ENCODE results near the gene C4orf33. TPM values are rescaled to one million over a fixed set of nuclear protein-coding genes. Genes with fewer than 3 reads are reported as not detected.

Gene C4orf33
- total RNA-seq, 1 donor from 2014 or later = 8.5 TPM

- H3K27me3 ChIP-seq (ENCODE audit: control insufficient read depth, insufficient read depth, low read length) = no peaks in the 10 kb centered on the region
- H3K36me3 ChIP-seq (ENCODE audit: control insufficient read depth, insufficient read depth, low read length) = no peaks in the 10 kb centered on the region
- no peak for DNase-seq (ENCODE audit: low read depth)
- TF ChIP-seq CTCF (IDR thresholded peaks at IDR 0.05; ENCODE audit: insufficient read depth, low read length, poor library complexity, severe bottlenecking) = no peak
- no peak overlapping the region for H3K4me3 ChIP-seq (ENCODE audit: low read depth, low read length)
Measured at GRCh38 chr4:129077326-129077725, 18.6 kb upstream of the C4orf33 start.

DNA sequence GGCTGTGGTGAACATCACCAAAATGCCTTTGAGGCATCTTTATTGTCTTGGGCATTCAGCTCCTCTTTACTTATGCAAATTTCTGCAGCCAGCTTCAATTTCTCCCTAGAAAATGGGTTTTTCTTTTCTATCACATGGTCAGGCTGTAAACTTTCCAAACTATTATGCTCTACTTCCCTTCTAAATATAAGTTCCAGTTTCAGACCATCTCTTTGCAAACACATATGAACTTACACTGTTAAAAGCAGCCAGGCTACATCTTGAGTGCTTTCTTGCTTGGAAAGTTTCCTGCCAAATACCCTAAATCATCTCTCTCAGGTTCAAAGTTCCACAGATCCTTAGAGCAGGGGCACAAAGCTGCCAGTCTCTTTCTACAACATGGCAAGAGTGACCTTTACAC, 15.8 kb upstream of the C4orf33 start:
- TF ChIP-seq CTCF (IDR thresholded peaks at IDR 0.05; ENCODE audit: insufficient read depth, low read length, poor library complexity, severe bottlenecking) = no peak
- Histone ChIP-seq H3K27me3 (ENCODE audit: control insufficient read depth, insufficient read depth, low read length) (no peaks in the 10 kb centered on the region), H3K36me3 (ENCODE audit: control insufficient read depth, insufficient read depth, low read length) (no peaks in the 10 kb centered on the region), H3K4me3 (ENCODE audit: low read depth, low read length) (no peak overlapping the region)
- no peak for DNase-seq (ENCODE audit: low read depth)

- H3K4me3 ChIP-seq (ENCODE audit: low read depth, low read length) = no peak overlapping the region
Measured at GRCh38 chr4:129082302-129082701, 13.7 kb upstream of the C4orf33 start.

GRCh38 chr4:129085472-129085871, 10.5 kb upstream of the C4orf33 start:
- Histone ChIP-seq H3K36me3 (ENCODE audit: control insufficient read depth, insufficient read depth, low read length) (no peaks in the 10 kb centered on the region), H3K27me3 (ENCODE audit: control insufficient read depth, insufficient read depth, low read length) (no peaks in the 10 kb centered on the region), H3K4me3 (ENCODE audit: low read depth, low read length) (no peak overlapping the region)
- TF ChIP-seq CTCF (IDR thresholded peaks at IDR 0.05; ENCODE audit: insufficient read depth, low read length, poor library complexity, severe bottlenecking) = no peak
- no peak for DNase-seq (ENCODE audit: low read depth)

More at GRCh38 chr4:129082302-129082701, 13.7 kb upstream of the C4orf33 start:
- Histone ChIP-seq H3K36me3 (ENCODE audit: control insufficient read depth, insufficient read depth, low read length) (no peaks in the 10 kb centered on the region), H3K27me3 (ENCODE audit: control insufficient read depth, insufficient read depth, low read length) (no peaks in the 10 kb centered on the region)
- no peak for TF ChIP-seq CTCF (IDR thresholded peaks at IDR 0.05; ENCODE audit: insufficient read depth, low read length, poor library complexity, severe bottlenecking)
- no peak for DNase-seq (ENCODE audit: low read depth)

- no peaks in the 10 kb centered on the region for H3K27me3 ChIP-seq (ENCODE audit: control insufficient read depth, insufficient read depth, low read length)
- no peak overlapping the region for H3K4me3 ChIP-seq (ENCODE audit: low read depth, low read length)
- no peak for TF ChIP-seq CTCF (IDR thresholded peaks at IDR 0.05; ENCODE audit: insufficient read depth, low read length, poor library complexity, severe bottlenecking)
- H3K36me3 ChIP-seq (ENCODE audit: control insufficient read depth, insufficient read depth, low read length) = no peaks in the 10 kb centered on the region
- no peak for DNase-seq (ENCODE audit: low read depth)
Measured at GRCh38 chr4:129087516-129087915, 8.4 kb upstream of the C4orf33 start.

GRCh38 chr4:129092631-129093190, 3.2 kb upstream of the C4orf33 start:
- Histone ChIP-seq H3K4me3 (ENCODE audit: low read depth, low read length) (peak overlapping the region; percentile 82), H3K27me3 (ENCODE audit: control insufficient read depth, insufficient read depth, low read length) (no peaks in the 10 kb centered on the region), H3K36me3 (ENCODE audit: control insufficient read depth, insufficient read depth, low read length) (no peaks in the 10 kb centered on the region)
- DNase-seq (ENCODE audit: low read depth) = no peak
- no peak for TF ChIP-seq CTCF (IDR thresholded peaks at IDR 0.05; ENCODE audit: insufficient read depth, low read length, poor library complexity, severe bottlenecking)
